ENCODE data around the gene RGS10.

The RGS10 gene

GRCh38 chr10:119503821-119504220 lies 38.7 kb downstream of the RGS10 start (continued):
- TF ChIP-seq INSM2 (tag by site-specific recombination; IDR thresholded peaks at IDR 0.05) (no peak), CTCF (tag by site-specific recombination; IDR thresholded peaks at IDR 0.05) (no peak), ZNF18 (tag by site-specific recombination; IDR thresholded peaks at IDR 0.05) (no peak), ZNF140 (tag by site-specific recombination; IDR thresholded peaks at IDR 0.05) (no peak), ZNF488 (tag by site-specific recombination; IDR thresholded peaks at IDR 0.05) (no peak), PRDM6 (tag by site-specific recombination; IDR thresholded peaks at IDR 0.05) (no peak)

GRCh38 chr10:119502618-119503155 lies 39.8 kb downstream of the RGS10 start:
- H3K9me3 ChIP-seq (ENCODE audit: control insufficient read depth, insufficient read depth, low read depth, low read length): no peaks in the 10 kb centered on the region
- H3K36me3 ChIP-seq (ENCODE audit: control insufficient read depth in 2 of 2, insufficient read depth in 1 of 2, low read length in 2 of 2): peaks cover 0 to 12% of the 10 kb centered on the region in 2 experiments; a peak in 1 of 3 replicates
- ChIA-PET CTCF (no interaction called here), POLR2A (interaction anchor here (0.6 kb wide), 1 partner anchor 23 kb away, joined by 7 read pairs; no protein-coding TSS in a partner anchor)
- H3K4me1 ChIP-seq (ENCODE audit: control insufficient read depth, insufficient read depth, low read length): no peaks in the 10 kb centered on the region
- H3K27ac ChIP-seq (ENCODE audit: extremely low read depth, low read depth, low read length): no peak overlapping the region
- no peak for TF ChIP-seq ZBTB48 (tag by site-specific recombination; IDR thresholded peaks at IDR 0.05)
- TF ChIP-seq ZNF600 (tag by site-specific recombination; IDR thresholded peaks at IDR 0.05): no peak
- TF ChIP-seq HOXA7 (CRISPR knock-in tag; IDR thresholded peaks at IDR 0.05; ENCODE audit: borderline replicate concordance): no peak
- no peak for TF ChIP-seq ZNF707 (tag by site-specific recombination; IDR thresholded peaks at IDR 0.05)
- TF ChIP-seq ZNF354C (tag by site-specific recombination; IDR thresholded peaks at IDR 0.05; ENCODE audit: borderline replicate concordance, low read depth): no peak
- TF ChIP-seq MZF1 (tag by site-specific recombination; IDR thresholded peaks at IDR 0.05; ENCODE audit: borderline replicate concordance): no peak
- TF ChIP-seq ATF2 (tag by site-specific recombination; IDR thresholded peaks at IDR 0.05; ENCODE audit: low read depth): no peak
- TF ChIP-seq WT1 (tag by site-specific recombination; IDR thresholded peaks at IDR 0.05): no peak
- no peak for TF ChIP-seq SP2 (tag by site-specific recombination; IDR thresholded peaks at IDR 0.05)
- no peak for TF ChIP-seq ZNF239 (tag by site-specific recombination; IDR thresholded peaks at IDR 0.05)
- TF ChIP-seq ZNF544 (tag by site-specific recombination; IDR thresholded peaks at IDR 0.05): no peak
- no peak for TF ChIP-seq KLF7 (tag by site-specific recombination; IDR thresholded peaks at IDR 0.05; ENCODE audit: borderline replicate concordance)
- TF ChIP-seq ZNF670 (tag by site-specific recombination; IDR thresholded peaks at IDR 0.05; ENCODE audit: low read depth): no peak
- TF ChIP-seq PRDM1 (tag by site-specific recombination; IDR thresholded peaks at IDR 0.05): no peak
- no peak for TF ChIP-seq ZNF202 (tag by site-specific recombination; IDR thresholded peaks at IDR 0.05; ENCODE audit: borderline replicate concordance)
- no peak for TF ChIP-seq ZNF488 (tag by site-specific recombination; IDR thresholded peaks at IDR 0.05)
- TF ChIP-seq ZNF211 (tag by site-specific recombination; IDR thresholded peaks at IDR 0.05; ENCODE audit: low read depth): no peak
- no peak for TF ChIP-seq GFI1B (tag by site-specific recombination; IDR thresholded peaks at IDR 0.05)
- no peak for TF ChIP-seq ZNF398 (tag by site-specific recombination; IDR thresholded peaks at IDR 0.05)
- H3K4me3 ChIP-seq (ENCODE audit: low read depth, low read length): no peak overlapping the region

Data from HEK293 (cell line).